ENCODE measurements around the gene OR5B21.

The OR5B21 gene

DNA sequence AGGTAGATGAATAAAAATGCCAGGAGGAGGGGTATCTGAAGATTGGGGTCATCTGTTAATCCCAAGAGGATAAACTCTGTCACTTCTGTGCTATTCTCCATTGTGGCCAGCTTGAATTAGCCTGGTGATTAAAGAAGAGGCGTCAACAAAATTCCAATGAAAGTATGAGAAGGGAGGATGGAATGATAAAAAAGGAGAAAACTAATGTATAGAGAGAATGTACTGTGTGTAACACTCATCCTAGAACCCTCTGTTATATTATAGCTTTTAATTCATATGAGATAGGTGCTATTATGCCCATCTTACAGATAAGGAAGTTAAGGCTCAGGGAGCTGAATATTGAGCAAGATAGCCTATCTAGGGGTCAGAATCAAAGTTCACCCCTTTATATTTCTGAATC lies at the start of gene OR5B21:
TSS of gene OR5B21 (minus strand) at position 101 of the 400 bp plus-strand sequence. CDS start at position 101, 0 bp downstream.
- no peak for DNase-seq (ENCODE audit: low spot score)

DNA sequence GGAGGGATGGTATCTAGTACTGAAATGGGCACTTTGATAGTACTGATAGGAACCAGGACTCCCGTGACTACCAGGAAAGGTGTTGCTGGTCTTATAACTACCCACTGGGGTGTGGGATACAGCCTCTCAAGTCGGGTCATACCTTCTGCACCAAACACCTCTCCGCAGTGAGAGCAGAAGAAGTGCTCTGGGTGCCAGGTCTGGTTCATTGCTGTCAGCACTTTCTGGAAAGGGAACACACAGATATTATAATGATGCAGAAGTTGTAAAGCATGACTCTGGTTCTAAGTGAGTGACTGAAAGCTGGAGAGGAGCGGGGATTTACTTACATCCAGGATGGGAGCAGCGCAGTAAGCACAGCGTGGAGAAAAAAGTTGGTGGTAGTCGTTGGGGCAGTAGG lies 41.7 kb upstream of the OR5B21 start:
- no peak for DNase-seq (ENCODE audit: low spot score)

DNA sequence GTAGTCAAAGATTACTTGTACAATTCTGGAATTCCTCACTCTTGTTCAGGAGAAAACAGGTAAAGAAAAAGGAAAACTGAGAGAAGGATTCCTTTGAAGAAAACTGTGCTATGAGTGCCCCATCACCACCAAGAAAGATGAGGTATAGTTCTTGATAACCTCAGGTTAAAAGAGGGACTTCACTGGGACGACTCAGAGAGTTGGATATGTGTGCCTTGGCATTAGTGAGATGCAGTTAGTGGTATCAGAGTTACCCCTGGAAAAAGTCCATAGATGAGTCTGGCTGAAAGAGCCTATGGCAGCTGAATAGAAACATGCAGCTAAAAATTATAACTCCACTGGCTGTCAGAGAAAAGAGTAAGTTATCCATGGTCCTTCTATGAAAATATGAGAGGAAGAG lies 38.9 kb upstream of the OR5B21 start:
- no peak for DNase-seq (ENCODE audit: low spot score)

DNA sequence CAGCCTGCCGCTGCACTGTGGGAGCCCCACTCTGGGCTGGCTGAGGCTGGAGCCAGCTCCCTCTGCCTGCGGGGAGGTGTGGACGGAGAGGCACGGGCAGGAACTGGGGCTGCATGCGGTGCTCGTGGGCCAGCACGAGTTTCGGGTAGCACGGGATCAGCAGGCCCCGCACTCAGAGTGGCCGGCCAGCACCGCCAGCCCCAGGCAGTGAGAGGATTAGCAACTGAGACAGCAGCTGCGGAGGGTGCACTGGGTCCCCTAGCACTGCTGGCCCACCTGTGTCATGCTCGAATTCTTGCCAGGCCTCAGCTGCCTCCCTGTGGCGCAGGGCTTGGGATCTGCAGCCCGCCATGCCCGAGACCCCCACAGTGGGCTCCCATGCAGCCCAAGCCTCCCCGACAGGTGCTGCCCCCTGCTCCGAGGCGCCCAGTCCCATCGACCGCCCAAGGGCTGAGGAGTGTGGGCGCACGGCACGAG lies 24.0 kb upstream of the OR5B21 start:
- no peak for DNase-seq (ENCODE audit: low spot score)

DNA sequence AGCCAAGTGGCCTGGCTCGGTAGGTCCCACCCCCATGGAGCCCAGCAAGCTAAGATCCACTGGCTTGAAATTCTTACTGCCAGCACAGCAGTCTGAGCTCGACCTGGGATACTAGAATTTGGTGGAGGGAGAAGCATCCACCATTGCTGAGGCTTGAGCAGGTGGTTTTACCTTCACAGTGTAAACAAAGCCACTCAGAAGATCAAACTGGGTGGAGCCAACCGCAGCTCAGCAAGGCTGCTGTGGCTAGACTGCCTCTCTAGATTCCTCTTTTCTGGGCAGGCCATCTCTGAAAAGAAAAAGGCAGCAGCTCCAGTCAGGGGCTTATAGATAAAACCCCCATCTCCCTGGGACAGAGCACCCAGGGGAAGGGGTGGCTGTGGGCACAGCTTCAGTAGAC lies 22.3 kb upstream of the OR5B21 start:
- DNase-seq (ENCODE audit: low spot score), result peak; percentile 39

DNA sequence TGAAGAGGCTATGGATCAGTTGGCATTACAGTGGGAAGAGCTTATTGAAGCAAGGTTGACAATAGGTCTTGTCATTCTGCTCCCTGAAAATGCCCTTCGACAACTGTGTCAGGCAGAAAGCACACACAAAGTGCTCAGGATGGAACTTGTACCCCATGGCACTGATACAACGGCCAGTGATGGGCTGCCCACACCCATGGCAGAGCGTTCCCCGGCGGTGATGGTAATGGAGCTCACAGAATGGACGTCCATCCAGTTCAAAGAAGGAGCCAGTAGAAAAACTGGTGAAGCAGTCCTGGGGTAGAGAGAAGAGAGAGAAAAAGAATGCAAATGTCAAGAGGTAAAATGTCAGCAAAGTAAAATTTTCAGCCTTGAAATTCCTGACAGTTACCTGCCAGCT lies 19.5 kb upstream of the OR5B21 start:
- no peak for DNase-seq (ENCODE audit: low spot score)

DNA sequence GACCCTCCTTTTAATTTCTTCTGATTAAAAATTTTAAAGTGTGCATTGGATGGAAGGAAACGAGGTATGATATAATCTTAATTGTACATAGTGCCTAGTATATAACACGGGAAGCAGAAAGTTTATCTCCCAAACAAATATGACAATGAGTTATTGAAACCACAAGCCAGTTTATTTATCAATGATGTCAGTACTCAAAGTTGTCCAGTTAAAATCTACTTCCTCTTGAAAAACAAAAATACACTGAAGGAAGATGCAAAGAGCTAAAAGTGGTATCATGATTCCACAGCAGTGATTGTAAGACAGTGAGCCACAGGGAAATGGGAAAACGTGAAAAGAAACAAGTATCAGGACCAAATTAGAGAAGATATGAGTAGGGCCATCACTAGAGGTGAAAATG lies 18.8 kb upstream of the OR5B21 start:
- no peak for DNase-seq (ENCODE audit: low spot score)

DNA sequence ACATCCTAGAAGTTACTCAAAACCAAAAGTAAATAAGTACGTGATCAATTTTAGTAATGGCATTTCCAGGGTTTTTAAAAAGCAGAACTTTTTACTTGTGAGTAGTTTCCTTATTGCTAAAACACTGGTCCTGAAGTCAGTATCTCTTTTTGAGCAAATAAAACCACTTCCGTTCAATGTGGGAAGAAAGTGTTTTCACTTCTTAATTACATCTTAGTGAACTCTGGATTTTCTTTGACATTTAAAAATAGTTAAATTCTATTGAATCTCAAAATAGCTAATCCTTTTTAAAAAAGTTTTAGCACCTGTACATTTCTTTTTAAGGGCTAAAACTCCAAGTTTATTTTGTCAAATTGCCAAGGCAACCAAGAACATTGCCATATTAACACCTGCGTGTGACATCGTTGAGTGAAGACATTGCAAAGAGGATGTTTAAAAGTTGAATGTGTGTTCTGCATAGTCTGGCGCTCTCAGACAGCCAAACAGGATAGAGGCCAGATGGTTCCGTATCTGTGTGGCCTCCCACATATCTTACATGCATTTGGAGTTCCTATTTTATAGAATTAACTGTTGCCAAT lies 17.2 kb upstream of the OR5B21 start:
- peak; percentile 47 for DNase-seq (ENCODE audit: low spot score)

DNA sequence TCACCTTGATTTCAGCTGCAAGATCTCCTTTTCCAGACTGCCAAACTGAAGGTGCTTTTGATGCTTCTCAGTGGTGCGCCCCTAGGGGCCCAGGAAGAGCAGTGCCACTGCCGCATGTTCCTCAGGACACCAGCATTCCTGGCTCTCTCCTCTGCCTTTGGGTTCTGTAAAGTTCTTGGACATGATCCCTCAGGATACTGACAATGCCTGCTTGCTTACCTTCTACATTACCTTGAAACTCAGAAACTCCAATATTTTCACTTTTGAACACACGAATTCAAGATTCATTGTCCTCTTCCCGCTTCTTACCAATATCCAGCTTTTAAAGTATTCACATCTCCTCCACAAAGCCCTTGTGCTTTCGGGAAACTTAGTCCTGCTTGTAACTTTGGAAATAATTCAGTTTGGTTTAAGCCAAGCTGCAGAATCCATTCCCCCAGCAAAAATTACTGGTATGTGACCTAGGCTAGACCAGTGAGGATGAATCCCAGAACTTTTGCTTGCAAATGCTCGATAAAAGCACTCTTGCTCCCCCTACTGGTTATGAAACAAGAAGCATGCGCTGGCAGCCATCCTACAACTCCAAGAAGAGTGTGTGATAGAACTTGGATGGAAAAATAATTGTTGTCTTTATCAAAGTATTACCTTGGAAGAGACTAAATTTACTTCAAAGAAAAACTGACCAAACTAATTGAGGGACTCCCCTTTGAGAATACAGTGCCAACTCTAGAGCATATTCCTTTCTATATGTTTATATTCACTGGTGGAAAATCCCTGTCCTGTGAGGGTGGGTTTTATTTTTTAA lies 16.5 kb upstream of the OR5B21 start:
- DNase-seq (ENCODE audit: low spot score), result peak; percentile 61

DNA sequence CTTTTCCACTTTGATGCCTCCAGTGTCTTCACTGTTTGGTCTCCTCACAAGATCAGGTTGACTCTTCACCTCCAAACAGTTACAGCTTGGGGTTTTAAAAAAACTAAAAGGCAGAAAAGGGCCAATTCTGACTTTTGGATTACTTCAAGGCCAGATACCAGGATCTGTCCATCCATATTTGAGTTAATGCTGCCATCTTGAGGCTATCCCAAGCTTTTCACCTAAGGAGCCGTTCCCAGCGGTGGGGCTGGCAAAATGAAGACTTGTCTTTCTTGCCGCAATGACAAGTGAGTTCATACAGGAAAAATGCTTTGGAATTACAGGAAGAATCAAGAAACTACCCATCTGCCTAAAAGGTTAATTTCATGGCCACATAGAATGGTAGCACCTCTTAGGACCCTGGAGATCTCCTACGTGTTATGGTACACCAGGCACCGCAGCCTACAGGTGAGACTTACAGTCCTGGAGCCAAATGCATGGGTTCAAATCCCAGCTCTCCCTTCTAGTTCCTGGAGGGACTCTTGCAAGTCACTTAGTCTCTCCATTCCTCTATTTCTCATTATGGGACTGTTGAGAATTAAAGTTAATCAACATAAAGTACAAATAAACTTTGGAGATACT lies 6.0 kb upstream of the OR5B21 start:
- no peak for DNase-seq (ENCODE audit: low spot score)

DNA sequence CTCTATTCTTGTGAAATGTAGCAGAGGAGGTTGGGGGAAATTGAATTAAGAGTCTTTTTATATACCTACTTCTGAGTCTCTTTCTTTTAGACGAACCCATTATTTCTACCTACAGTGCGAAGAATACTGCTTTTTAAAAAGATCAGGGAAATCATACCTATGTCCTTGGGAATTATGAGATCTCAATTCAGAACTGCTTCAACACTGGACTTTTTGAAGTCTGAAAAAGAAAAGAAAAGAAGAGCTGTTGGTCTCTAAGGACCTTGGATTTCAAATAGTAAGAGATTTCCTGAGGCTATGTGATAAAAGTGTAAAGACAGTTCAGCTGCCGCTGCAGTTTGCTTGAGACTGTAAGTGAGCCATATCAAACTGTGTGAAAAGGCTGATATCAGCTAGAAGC lies 3.7 kb upstream of the OR5B21 start:
- no peak for DNase-seq (ENCODE audit: low spot score)

DNA sequence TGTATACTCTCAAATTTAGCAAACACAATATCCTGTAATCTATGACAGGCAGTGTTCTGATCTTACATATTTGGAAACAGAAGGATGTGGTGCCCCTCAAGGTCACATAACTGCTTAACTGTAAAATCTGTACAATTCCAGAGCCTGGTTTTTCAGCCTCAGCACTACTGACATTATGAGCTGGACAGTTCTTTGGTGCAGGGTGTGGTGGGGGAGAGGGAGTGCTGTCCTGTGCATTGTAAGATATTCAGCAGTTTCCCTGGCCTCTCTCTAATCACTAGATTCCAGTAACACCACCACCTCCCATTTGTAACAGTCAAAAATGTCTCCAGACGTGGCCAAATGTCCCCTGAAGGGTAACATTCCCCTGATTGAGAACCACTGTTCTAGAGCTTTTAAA lies 1.8 kb upstream of the OR5B21 start:
- no peak for DNase-seq (ENCODE audit: low spot score)

DNA sequence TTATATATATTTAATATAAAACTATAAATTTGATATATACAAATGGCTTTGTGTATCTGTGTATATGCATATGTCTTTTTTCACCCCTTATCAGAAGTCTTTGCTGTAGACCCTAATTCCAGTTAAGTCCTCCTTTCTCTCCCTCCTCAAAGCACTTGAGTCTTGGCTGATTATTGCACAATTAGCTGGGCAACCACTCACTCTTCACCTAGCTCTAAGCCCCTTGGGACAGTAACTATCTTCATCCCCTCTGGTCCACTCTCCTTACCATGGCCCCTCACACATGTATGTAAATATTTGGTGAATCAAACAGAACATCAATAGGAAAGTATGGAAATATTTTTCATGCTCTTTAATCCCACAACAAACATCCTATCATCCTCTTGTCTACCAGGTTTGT lies 909 bp upstream of the OR5B21 start:
- no peak for DNase-seq (ENCODE audit: low spot score)

DNA sequence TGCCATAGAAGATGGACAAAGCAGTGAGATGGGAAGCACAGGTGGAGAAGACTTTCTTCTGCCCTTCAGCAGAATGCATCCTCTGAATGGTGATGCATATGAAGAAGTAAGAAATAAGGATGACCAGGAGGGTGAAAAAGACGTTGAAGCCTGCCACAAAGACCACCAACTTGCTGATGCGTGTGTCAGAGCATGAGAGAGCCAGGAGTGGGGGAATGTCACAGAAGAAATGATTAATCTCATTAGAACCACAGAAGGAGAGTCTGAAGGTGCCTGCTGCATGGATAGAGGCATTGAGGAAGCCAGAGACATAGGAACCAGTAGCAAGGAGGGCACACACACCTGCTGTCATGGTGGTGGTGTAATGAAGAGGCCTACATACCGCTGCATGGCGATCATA lies 550 bp downstream of the OR5B21 start:
- no peak for DNase-seq (ENCODE audit: low spot score)

DNA sequence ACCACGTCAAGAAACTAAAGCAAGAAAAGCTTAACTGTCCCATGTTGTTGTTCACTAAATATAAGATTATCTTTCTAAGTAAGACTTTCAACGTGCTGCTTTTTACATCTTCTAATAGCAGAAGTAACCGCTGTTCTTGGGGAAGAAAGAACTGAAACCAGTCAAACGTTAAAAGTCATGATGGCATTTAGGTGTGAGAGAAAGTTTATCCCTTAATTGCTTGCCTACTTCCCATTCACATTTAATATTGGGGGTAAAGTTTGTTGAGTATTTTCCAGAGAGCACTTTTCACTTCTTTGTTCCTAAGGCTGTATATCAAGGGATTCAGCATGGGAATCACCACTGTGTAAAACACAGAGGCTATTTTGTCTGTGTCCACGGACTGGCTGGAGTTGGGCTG lies 970 bp downstream of the OR5B21 start:
- DNase-seq (ENCODE audit: low spot score), result no peak

DNA sequence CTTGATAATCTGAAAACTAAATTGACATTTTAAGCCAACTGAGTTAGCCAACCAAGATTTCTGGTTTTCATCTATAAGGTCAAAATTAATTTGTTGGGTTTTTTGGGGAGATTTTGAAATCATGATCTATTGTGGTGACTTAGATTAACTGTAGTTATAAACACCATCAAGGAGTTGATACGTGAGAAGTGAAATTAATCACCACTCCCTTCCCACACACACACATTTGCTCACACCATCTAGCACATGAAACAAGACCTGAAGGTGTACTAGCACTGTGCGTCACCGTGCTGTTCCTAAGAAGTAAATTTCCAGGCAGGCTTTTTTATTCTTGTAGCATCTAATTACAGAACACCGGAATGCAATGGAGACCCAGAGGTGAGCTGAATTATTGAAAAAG lies 2.1 kb downstream of the OR5B21 start:
- no peak for DNase-seq (ENCODE audit: low spot score)

DNA sequence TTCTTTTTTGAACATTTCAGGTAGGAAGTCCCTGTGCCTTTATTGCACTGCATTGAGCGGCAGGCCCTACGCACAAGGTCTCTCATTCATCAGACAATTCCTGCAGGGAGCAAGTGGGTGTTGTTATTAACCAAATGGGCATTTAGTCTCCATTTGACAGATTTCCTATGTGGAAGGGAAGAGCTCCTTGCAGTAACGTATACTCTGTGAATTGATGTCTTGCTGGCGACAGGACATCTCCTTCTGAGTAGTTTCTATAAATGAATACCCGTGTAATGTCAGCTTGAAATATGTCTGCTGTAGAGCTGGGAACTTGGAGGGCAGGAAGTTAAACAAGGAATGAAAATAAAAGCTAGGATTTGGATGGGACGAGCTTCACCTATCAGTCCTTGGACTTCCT lies 3.7 kb downstream of the OR5B21 start:
- DNase-seq (ENCODE audit: low spot score), result no peak

DNA sequence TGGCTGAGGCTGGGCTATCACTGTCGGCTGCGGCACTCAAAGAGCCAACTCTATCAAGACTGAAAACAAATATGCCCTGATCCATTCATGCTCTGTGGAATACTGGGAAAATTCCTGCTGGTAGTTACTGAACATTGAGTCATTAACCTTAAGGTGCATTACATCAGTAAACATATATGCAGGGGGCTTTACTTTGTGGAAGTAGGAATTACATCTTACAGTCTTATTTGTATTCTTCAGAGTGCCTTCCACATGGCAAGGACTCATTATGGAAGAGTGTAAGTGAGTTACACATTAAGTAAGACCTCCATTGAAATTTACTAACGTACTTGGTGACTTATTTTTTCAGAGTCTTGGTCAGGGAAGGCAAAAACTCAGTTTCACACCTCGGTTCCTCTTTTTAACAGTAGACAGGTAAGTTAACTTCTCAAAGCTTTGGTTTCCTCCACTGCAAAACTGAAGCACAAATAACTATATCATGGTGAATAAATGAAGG lies 4.5 kb downstream of the OR5B21 start:
- no peak for DNase-seq (ENCODE audit: low spot score)

DNA sequence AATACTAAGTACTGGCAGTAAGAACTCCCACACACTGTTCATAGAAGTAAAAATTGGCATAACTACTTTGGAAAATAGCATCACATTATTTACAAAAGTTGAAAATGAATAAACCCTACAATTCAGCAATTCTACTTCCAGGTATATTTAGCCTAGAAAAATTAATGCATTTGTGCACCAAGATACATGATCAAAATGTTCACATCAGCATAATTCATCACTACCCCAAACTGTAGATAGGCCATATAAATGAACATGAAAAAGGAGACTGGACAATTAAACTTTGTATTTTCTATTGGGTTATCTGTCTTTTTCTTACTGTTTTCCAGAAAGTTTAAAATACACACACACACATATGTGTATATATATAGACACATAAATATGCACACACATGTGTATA lies 5.9 kb downstream of the OR5B21 start:
- no peak for DNase-seq (ENCODE audit: low spot score)

DNA sequence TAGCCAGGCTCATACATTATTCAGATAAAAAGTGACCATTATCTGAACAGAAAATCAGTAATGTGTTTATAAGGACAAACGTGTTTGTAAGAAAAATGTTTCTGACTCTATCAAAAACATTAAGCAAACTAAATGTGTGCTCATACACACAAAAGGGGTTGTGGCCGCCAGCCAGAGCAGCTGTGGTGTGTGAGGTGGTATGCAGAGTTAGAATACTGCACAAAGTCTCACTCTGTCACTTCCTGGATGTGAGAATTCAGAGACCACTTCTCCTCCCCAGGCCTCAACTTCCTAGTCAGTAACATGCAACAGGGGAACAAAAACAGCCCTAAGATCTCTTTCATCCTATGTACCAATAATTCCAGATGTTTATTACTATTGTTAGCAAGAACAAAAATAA lies 9.4 kb downstream of the OR5B21 start:
- no peak for DNase-seq (ENCODE audit: low spot score)

DNA sequence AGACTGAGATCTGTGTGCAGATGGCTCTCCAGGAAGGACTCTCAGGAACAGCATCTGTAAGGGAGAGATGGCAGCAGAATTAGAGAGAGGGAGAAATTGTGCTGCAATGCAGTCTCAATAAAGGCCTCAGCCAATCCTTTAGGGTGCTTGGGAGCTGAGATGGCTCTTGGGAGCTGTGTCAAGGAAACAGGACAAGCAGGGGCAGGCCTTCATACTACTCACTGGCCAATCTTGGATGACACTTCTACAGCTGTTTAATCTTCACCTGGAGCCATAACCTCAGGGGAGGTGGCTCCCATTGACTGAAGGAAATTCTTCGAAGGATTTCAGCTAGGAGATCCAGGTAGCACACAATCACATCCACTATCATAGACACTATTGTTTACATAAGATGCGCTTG lies 10.0 kb downstream of the OR5B21 start:
- DNase-seq (ENCODE audit: low spot score), result no peak

DNA sequence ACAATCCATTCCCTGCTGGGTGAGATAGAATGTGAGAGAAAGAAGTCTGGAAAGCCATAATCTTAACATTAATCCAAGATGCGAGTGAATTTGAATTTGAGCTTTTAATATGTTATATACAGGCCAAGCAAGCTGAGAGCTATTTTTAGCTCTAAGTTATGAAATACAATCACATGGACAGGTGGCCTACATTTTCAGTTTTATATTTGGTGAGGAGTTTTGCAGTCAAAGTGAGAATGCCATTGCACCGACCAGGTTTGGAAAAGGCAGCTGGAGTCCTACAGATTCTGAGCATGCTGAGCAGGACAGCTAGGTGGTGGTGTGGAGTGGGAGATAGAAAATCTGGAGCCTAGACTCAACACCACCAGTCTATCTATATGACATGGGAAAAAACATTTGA lies 12.0 kb downstream of the OR5B21 start:
- DNase-seq (ENCODE audit: low spot score), result no peak

DNA sequence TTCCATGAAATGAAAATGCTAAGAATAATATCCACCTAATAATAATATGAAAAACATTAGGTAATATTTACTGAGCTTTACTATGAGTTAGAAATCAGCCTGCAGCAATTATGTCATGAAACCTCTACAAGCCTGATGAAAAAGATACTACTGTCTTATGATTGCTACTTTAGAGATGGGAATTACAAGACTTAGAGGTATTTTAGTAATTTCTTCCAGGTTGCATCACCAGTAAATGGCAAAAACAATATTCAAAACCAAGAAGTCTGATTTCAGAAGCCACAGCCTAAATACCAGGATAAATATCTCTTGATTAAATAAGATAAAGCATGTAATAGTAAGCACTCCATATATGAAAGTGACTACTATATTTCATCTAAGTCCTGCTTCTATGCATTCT lies 13.8 kb downstream of the OR5B21 start:
- DNase-seq (ENCODE audit: low spot score), result no peak

All from CD4-positive, alpha-beta T cell treated with Interleukin-6 at 100 ng/mL for 8 hours (primary cell).